Measurements from ENCODE around the gene FSTL4.
"Not testable (repeated sequence)": the region's sequence is repeated elsewhere in the genome, so short reads cannot be mapped to it uniquely, and the experiment has no call there.

Gene FSTL4

DNA sequence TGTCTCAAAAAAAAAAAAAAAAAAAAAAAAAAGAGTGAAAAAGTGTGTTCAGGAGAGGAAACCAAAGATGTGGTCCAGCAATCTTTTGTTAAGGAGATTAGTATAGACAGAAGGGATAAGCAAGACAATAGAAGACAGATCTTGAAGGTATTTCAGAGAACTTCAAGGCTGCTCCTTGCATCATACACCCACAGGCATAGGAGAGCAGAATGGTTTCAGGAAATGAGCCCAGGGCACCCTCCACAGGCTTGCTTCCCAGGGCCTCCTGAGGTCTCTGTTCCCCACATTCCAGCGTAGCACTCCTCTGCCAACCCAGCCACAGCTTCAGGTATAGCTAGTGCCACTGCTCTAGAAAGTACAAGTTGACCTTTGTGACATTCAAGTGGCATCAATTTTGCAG, 65.8 kb downstream of the FSTL4 start:
- no peak for DNase-seq

DNA sequence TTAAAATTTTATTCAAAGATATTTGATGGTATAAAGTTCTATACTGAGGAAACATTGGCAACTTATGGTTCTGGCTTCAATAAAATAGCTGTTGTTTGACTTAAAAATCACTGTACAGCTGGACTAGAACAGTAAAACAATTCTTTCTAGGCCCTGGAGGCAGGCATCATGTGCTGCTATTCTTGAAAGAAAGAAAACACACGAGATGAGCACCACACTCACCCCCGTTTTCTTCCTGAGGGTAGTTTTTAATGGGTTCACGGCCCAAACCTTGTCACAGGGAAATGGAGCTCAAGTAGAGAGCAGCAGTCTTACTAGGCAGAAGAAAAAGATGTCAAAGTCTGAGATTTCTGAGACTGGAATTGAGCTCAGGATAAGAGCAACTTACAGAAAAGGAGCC, 68.0 kb downstream of the FSTL4 start:
- DNase-seq, result no peak

DNA sequence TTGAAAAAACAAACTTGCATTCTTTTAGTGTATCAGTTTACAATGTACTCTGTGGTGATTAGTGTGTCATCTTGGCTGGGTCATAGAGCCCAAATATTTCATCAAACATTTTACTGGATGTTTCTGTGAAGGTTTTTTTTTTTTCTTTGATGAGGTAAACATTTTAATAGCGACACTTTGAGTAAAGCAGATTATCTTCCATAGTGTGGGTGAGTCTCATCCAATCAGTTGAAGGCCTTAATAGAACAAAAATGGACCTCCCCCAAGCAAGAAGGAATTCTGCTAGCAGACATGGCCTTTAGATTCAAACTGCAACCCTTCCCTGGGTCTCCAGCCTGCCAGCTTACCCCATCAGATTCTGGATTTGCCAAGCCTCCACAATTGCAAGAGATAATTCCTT, 72.5 kb downstream of the FSTL4 start:
- DNase-seq, result no peak

DNA sequence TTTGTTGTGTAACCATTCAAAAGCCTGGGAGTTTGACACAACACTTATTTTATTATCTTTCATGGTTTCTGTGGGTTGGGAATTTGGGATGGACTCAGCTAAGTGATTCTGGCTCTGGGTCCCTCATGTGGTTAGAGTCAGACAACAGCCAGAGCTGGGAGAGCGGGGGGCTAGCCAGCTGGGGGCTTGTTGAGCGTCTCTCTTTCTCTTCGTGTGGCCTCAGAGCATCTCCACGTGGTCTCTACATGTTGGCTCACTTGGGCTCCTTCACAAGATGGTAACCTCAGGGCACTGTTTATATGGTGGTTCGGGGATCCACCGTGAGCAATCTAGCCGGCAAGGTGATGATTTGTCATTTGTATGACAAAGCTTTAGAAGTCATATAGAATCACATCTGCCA, 73.6 kb downstream of the FSTL4 start:
- DNase-seq, result no peak

DNA sequence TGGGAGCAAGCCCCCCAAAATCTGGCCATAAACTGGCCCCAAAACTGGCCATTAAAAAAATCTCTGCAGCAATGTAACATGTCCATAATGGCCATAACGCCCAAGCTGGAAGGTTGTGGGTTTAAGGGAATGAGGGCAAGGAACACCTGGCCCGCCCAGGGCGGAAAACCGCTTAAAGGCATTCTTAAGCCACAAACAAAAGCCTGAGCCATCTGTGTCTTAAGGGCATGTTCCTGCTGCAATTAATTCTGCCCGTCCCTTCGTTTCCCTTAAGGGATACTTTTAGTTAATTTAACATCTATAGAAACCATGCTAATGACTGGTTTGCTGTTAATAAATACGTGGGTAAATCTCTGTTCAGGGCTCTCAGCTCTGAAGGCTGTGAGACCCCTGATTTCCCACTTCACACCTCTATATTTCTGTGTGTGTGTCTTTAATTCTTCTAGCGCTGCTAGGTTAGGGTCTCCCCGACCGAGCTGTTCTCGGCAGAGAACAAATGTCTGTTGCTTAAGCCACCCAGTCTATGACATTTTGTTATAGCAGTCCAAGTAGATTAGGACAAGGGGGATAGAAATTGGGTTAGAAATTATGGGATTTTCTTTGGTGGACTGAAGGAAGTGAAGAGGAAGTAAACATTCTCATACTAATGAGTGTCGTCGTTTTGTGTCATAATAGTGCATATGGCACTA, 77.0 kb downstream of the FSTL4 start:
- not testable (repeated sequence) for DNase-seq

DNA sequence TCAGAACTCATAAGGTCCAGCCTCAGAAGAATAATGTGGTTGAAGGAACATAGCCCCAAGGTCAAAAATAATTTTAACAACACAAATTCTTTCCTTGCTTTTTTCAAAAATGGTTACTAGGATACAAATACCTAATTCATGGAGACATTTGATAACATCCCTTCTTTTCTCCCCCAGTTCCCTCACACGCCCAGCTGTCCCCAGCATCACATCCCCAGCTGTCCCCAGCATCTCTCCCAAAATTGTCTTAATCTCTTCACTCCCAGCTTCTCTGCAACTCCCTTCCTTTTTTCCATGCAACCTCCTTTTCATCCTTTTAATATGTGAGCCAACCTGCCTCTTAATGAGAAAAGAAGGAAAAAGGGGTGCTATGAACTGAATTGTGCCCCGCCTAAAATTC, 77.8 kb downstream of the FSTL4 start:
- DNase-seq, result no peak

DNA sequence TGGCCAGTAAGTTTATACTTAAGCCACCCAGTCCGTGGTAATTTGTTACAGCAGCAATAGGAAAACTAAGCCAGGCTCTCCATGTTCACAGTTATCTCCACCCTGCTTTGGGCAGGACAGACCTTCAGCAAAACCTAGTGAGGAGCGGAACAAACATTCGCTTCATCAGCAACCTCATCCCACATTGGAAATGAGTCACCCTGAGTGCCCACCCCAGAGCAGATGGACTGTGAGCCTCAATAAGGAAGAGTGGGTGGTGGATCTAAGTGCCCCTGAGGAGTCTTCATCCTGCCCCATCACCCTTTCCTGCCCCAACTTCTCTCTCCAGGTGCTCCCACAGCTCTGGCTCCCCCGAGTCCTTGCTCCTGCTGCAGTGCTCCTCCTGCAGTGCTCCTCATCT, 78.8 kb downstream of the FSTL4 start:
- DNase-seq, result no peak

DNA sequence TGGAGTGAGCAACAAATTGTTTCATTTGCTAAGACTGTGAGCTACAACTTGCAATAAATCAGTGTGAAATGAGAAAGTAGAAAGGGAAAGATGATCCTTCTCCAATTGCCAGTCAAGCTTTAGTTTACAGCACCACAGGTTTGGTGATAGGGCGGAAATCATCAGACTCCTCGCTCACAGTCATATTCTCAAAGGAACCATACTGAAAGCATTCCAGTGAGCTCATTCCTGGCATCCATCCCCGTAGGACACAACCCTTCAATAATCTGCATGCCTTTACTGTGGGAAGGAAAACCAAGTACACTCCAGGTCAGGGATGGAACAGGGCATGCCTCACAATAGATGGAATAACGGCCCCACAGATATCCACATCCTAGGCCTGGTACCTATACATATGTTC, 80.7 kb downstream of the FSTL4 start:
- no peak for DNase-seq

DNA sequence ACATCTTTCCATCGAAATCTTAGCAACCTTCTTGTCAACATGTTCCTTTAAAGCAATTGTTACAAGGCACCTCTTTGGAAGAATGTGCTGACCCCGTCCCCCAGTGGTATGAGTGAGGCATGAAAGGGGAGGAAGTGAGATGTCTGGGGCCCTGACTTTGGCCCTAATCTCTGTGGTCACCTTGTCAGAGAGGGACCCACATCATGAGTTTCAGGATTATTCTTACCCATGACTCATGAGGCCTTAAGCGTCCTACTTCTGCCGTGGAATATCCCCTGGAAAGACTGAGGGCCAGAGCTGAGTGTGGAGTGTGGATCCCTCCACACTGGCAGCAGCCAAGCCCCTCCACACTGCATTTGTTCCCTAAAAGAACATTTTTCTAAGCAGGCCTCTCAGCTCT, 81.2 kb downstream of the FSTL4 start:
- no peak for DNase-seq

DNA sequence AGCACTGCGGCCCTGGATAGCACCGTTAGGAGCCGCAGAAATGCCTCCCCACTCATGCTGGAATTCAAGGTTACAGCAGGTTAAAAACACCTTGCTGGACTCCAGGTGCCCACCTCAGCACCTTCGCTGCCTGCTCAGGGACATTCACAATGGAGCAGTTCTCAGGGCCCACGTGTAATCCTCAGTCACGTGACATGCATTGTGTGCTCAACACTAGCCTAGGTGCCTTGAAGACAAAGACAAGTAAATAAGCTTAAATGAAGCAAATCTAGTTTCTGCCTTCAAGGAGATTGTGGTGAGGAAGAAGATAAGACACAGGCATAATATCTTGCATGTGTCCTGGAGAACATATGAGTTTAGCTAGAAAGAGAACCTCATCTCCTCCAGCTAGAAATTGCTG, 82.1 kb downstream of the FSTL4 start:
- no peak for DNase-seq

DNA sequence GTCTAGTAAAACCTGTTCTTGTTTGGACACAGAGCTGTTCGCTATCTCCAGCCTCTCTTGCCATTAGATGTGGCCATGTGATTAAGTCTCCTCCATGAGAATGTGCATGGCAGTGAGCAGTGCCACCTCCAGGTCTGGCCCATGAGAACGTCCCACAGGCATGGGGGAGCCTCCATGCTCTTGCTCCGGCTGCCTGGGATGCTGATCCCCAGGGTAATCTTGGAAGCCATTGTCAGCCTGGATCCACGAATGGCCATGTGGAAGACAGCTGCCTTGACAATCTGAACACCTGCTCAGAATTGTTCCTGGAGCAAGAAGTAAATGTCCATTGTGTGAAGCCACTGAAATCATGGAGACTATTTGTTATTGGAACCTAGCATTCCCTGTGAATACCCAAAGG, 83.5 kb downstream of the FSTL4 start:
- DNase-seq, result no peak

DNA sequence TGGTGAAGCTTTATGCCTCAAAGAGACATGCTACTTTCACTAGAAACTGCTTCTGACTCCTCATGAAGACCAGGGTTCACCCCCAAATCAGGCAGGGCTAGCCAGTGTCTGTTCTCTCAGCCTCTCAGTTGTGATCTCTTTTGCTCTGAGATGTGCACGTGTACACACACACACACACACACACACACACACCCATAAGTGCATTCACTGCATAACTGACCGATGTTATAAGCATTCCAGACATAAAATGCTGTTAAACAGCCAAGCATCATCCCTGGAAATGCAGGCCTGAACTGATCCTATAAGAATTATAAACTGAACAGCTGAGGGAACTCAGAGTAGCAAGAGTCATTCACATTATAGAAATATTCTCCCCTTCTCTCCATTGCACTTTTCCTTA, 85.0 kb downstream of the FSTL4 start:
- DNase-seq, result no peak

DNA sequence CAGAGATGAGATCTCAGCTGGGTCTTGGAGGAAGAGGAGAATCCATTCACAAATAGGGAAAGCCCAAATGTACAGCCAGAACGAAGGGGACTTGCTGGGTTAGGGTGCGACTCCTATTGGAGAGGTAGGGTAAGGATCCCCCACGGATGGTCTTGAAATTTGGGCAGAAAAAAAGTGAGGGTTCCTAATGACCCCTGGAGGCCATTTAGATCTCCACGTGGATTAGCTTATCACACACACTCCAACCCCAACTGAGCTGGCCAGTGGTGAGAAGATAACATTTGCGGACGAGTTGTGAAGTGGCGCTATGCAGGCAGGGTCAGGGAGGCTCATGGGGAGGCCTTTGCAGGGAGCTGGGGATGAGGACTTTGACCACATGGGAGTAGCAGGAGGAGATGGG, 86.0 kb downstream of the FSTL4 start:
- no peak for DNase-seq

DNA sequence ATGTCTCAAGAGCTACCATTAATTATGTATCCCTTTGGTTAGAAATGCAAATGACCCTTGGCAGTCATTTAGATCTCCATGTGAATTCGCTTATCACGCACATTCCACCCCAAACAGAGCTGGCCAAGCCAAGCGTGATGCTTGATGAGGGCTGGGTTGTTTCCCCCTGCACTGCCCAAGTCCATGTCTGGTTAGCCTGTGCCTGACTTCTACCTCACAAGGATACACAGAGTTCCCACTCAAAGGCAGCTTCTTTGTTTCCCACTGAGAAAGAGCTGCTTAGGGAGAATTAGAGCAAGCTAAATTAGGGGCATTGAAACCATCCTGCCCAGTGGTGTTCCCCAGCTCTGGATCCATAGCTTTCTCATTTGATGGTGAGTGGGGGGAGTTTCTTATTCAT, 87.2 kb downstream of the FSTL4 start:
- DNase-seq, result no peak

DNA sequence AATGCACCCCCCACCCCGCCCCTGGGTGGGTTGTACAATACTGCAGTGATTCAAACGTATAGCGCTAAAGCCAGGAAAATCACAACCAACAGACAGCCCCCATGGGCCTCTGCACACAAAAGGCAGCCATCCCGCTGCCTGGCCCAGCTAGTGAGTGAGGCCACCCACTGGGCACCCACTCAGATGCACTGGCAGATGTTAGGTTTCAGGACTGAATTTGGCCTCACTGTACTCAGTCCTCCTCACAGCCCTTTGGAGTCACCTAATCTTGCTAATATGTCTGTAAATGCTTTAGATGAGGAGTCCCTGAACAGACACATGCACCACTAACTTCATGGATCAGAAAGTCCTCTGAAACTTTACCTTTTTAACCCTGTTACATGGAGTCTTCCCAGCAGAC, 87.7 kb downstream of the FSTL4 start:
- no peak for DNase-seq

DNA sequence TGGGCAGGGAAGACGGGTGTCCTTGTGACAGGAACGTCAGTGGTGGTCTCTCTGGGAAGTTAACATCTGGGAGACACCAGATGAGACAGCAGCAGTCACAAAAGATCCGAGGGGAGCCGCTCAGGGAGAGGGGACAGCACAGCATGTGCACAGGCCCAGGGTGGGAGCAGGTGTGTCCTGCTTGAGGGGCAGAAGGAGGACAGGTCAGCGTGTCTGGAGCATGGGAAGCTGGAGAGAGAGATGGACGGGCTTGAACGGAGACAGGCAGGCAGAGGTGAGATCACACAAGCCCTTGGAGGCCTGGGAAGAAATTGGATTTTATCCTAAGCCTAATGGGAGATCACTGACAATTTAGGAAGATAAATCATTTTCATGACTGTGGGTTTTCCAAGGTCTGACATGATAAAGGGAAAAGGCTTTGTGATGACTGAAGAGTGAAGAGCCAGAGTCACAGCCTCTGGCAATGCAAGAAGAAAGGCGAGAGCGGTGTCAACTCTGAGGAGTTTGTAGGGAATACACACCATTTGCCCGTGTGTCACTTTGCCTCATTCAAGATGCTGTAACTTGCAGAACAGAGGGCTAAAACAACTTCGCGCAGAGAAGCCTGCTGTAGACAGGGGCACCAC, 88.3 kb downstream of the FSTL4 start:
- no peak for DNase-seq

DNA sequence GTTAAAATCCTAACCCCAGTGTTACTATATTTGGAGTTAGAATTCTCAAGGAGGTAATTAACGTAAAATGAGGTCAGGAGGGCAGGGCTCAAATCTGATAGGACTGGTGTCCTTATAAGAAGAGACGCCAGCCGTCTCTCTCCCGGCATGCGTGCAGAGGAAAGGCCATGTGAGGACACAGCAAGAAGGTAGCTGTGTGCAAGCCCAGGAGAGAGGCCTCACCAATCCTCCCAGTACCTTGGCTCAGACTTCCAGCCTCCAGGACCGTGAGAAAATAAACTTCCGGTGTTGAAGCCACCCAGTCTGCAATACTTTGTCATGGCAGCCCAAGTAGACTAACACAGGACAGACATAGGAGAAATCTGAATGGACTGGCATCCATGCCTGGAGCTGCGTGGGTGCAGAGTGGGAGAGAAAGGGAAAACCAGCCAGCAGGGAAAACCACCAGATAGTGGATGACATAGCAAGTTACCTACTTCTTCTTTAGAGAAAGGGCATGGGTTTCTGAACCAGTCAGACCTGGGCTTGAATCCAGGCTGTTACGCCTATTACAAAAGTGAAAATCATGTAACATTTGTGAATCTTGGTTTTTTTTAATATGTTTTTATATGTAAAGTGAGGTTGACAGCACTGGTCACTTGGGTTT, 89.2 kb downstream of the FSTL4 start:
- no peak for DNase-seq

DNA sequence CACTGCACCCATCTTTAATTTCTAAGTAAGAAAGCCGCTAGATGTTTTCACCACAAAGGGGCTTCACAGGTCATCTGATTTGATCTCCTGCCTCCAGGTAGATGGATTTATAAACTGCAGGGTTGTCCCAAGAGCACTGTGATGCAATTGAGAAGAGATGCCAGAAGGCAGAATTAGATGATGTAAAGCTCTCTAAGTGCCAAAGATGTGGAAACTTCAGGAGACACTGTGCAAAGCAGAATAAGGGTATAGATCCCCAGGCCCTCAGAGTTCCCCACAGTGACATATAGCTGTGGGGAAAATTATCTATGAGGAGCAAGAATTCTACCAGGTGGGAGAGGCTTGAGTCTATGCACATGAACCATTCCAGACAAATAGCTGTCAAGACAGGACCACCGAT, 90.5 kb downstream of the FSTL4 start:
- no peak for DNase-seq

DNA sequence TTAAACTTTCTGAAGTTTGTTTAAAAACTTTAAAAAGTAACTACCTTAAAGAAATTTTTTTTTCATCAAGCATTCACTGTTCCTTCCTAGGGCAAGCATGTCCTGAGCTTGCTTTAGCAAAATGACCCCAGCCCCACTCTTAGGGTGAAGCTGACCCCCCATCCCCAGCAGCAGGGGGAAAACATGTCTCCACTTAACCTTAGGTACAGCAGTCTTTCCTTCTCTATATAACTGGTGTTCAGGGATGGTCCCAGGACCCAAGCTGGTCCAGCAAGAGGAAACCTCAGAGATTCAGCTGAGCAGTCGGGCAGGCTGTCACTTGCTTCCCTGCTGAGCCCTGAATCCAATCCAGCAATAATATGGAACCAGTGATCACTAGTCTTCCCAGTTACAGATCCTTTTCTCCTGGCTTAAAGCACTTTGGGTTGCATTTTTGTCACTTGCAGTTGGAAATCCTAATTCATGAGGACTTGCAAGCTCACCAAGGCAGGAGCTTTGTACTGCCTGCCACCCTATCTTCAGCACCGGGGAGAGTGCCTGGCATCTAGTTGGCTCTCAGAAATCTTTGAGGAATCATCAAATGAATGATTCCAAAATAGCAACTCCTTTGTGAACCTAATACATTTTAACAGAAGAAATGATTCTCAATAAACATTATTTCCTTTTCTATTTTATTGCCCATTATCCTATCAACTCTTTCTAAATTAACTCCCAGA, 91.2 kb downstream of the FSTL4 start:
- DNase-seq, result no peak

DNA sequence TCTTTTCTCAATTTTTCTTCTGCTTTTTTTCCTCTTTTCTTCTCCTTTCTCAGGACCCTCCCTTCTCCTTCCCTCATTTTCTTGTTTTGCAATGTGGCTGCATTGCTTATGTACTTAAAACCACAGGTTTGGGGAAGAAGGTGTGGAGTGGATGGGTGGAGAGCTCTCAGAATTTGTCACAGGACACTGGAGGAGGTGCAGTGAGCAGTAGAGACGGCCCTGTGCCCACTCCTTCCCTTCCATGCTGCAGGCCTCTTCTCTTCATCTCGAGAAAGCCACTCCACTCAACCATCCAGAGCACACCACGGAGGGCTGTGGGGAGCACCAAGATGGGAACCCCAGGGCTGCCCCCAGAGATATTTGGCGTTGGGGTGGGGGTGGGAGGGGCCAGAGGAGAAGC, 92.3 kb downstream of the FSTL4 start:
- DNase-seq, result no peak

DNA sequence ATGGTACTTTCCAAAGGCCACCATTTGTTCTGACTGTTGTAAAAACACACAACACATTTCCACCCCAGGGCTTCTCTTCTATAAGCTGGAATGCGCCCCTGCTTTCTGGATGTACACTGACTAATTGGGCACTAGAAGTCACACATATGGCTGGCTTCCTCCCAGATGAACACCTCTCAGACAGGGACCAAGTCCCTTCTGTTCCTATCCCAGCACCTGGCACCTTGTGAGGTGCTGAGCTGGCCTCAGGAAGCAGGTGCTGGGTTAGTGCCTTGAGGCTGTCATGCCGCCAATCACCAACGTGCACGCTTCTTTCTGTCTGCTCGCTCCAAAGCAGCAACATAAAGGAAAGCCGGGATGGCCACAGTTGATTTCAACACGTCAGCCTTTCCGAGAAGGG, 93.2 kb downstream of the FSTL4 start:
- DNase-seq, result no peak

DNA sequence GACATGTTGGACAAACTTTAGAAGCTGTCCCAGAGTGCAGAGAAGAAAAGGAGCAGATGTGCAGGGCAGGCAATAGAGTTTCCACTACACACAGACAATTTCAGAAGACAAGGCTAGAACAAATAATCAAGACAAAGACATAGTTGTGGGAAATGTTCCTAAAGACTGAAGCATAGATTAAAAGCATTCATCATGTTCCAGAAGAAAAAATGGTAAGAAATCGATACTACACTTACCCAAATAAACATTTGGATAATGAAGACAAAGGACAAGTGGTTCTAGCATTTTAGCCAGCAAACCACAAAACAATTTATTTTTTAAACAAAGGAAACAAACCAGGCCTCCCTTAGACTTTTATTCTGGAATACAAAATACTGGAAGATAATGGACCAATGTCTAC, 97.9 kb downstream of the FSTL4 start:
- no peak for DNase-seq

DNA sequence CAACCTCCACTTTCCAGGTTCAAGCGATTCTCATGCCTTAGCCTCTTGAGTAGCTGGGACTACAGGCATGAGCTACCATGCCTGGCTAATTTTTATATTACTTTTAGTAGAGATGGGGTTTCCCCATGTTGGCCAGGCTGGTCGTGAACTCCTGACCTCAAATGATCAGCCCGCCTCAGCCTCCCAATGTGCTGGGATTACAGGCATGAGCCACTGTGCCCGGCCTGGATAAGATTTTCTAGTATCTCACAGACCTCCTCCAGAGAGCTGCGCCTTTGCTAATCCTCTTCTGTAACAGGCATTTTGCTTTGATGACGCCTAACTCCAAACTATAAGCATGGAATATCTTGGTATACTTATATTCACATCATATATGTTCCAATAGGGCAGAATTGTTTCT, 99.4 kb downstream of the FSTL4 start:
- DNase-seq, result no peak

DNA sequence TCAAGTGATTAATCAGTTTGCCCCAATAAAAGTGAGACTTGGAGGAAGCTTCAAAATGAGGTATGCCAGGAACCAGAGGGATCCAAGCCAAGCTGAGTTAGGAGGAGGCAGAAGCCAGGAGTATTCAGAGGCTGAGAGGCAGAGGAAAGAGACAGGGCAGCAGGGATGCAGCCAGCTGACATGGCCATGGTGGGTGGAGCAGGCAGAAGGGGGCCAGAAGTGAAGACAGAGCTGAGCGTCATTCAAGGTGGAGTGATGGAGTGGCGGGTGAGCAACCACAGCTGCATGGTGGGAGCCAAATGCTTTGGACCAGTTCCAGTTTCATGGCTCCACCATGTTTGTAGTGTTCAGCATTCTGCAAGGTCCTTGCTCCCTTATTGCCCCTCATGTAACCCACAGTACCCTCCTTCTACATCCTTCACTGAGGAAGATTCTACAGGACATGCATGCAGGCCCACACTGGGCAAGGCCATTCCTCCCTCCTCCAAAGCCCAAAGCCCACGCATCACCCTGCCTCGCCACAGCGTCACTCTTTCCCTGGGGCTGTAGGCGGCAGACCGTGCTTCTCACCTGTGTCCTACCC, 100.6 kb downstream of the FSTL4 start:
- DNase-seq, result no peak

Data from CD4-positive, alpha-beta T cell treated with Interleukin-12 subunit alpha and Interleukin-12 subunit beta, for 1 hour (primary cell).